A549 treated with AZD2906 at 1 μM for 4 hours (cell line): ENCODE results near the gene KLF16. TPM values are rescaled to one million over a fixed set of nuclear protein-coding genes. Genes with fewer than 3 reads are reported as not detected.

ENCODE experiments used
- total RNA-seq: library from RNA; stranded (reverse); fragments of 200-300 nt; extraction: Qiagen RNA extraction; gene quantifications from 5 replicates; pipeline ENCODE4 v1.2.3, GENCODE V29; 2022

The KLF16 gene
- total RNA-seq = 18.2 to 33.0 TPM (median 30.7 TPM) in 5 replicates

DNA sequence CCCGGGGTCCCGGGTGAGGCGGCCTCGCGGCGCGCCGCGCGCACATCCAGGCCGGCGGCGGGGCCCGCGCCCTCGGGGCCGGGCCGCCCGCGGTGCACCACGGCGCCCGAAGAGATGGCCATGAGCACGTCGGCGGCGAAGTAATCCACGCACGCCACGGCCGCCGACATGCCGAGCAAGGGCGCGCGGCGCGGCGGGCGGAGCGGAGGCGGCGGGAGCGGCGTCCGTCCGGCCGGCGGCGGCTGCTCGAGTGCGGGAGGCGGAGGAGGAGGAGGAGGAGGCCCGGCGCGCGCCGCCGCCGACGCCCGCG lies at the start of gene KLF16:
TSS of gene KLF16 (minus strand) at position 252 of the 310 bp plus-strand sequence. CDS start at position 170, 82 bp downstream.

GRCh38 chr19:1905110-1905862 lies 41.9 kb upstream of the KLF16 start, which contains the start of the genes ADAT3 and SCAMP4:
TSS of gene ADAT3 (plus strand) at chr19:1905399. CDS start at chr19:1912048, 6,649 bp downstream.
TSS of gene SCAMP4 (plus strand) at chr19:1905399. CDS start at chr19:1915020, 9,621 bp downstream.

DNA sequence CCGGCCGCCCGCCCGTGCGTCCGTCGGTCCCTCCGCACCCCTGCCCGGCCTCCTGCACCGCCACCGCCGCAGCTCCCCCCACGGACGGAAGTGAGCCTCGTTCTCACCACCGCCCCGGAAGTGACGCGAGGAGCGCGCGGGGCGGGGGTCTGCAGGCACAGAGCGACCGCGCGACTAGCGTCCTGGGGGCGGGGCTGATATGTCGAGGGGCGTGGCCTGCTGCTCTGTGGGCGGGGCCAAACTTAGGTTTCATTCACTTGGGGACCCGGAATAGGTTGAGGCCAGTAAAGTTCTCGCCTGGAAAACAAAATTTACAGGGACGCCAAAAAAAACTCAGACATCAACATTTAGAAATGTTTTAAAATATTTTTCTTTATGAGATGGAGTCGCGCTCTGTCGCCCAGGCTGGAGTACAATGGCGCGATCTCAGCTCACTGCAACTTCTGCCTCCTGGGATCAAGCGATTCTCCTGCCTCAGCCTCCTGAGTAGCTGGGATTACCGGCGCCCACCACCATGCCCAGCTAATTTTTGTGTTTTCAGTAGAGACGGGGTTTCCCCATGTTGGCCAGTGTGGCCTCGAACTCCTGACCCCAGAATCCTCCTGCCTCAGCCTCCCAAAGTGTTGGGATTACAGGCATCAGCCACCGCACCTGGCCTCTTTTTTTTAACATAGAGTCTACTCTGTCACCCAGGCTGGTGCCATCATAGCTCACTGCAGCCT lies 22.2 kb upstream of the KLF16 start, which contains the start of gene ABHD17A:
TSS of gene ABHD17A (minus strand) at position 99 of the 722 bp plus-strand sequence. CDS start 3,930 bp downstream, outside the sequence.

DNA sequence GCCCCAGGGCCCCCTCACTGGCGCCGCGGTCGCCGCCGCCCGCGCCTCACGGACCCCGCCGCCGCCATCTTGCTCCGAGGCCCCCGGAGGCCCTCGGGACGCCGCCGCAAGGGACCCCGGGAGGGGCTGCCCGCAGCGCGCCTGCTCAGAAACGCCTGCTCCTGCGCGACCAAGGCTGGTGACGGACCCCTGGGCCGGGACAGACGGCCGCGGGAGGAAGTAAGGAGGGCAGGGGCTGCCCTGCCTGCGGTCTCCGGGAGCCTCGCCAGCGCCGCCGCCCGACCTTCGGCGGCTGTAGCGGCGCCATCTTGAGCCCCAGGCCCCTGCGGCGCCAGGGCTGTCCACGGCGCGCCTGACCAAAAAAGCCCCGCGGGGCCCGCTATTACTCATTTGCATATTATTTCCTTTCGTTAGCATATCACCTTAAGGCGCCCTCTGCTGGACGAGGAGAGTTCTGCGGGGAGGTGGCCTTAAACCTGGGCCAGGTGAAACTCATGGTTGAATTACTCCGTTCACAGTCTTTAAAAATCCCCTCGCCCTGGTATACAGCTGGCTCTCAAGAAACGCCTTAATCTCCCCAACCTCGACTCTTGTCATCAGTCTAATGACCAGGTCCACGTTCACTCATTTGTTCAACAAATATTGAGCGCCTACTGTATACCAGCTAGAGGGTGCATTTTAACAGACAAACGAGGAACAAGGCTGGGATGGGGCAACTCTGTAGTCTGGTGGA lies 14.8 kb downstream of the KLF16 start, which contains the start of gene REXO1:
TSS of gene REXO1 (minus strand) at position 85 of the 733 bp plus-strand sequence. CDS start 125 bp downstream, outside the sequence.

DNA sequence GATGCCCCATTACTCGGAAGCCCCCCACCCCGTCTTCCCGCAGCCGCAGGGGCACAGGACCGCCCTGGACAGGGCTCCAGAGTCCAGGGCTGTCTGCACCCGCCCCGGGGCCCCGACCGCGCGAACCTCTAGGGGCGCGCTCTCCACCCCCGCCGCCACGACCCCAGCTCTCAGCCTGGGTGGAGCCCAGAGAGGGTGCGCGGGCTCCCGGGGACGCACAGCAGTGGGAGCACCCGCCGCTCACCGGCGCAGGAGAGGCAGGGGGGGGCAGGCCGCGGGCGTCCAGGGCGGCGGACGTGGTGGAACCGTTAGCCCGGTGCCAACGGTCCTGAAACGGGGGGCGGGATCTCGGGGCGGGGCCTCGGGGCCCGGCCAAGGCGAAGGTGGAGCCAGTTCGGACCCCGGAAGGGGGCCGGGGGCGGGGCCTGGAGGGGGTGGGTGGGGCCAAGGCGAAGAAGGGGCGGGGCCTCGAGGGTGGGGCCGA lies 51.4 kb downstream of the KLF16 start, which contains the start of gene ATP8B3:
TSS of gene ATP8B3 (minus strand) at position 335 of the 484 bp plus-strand sequence. CDS start 540 bp downstream, outside the sequence.

Other genes with a start within 250 kb of the KLF16 start
- 51.1 to 71.0 TPM (median 65.6 TPM) in 5 replicates for gene TCF3, start 211.0 kb downstream of the KLF16 start, total RNA-seq
- gene ONECUT3, start 110.1 kb downstream of the KLF16 start, total RNA-seq = 0.01 to 0.02 TPM (median 0.02 TPM) in 3 of 5 replicates, not detected in the others
- gene ATP8B3, start 51.3 kb downstream of the KLF16 start, total RNA-seq = 1.9 to 3.7 TPM (median 3.1 TPM) in 5 replicates
- gene REXO1, start 15.1 kb downstream of the KLF16 start, total RNA-seq = 15.3 to 21.2 TPM (median 18.9 TPM) in 5 replicates
- 20.2 to 40.3 TPM (median 37.9 TPM) in 5 replicates for gene ABHD17A, start 21.9 kb upstream of the KLF16 start, total RNA-seq
- gene ADAT3, start 41.8 kb upstream of the KLF16 start, total RNA-seq = 2.1 to 6.7 TPM (median 5.2 TPM) in 5 replicates
- gene SCAMP4, start 41.8 kb upstream of the KLF16 start, total RNA-seq = 48.6 to 80.5 TPM (median 50.9 TPM) in 5 replicates
- 33.7 to 51.8 TPM (median 47.3 TPM) in 5 replicates for gene CSNK1G2, start 77.6 kb upstream of the KLF16 start, total RNA-seq
- 34.0 to 49.1 TPM (median 45.1 TPM) in 5 replicates for gene BTBD2, start 152.1 kb upstream of the KLF16 start, total RNA-seq
- gene MKNK2, start 187.7 kb upstream of the KLF16 start, total RNA-seq = 45.9 to 79.0 TPM (median 71.3 TPM) in 5 replicates
- 13.3 to 15.2 TPM (median 14.0 TPM) in 5 replicates for gene MOB3A, start 232.7 kb upstream of the KLF16 start, total RNA-seq
- 0.41 to 0.98 TPM (median 0.79 TPM) in 5 replicates for gene IZUMO4, start 233.3 kb upstream of the KLF16 start, total RNA-seq